H9 (cell line): ENCODE results near the gene MAGI1. TPM values are rescaled to one million over a fixed set of nuclear protein-coding genes. Genes with fewer than 3 reads are reported as not detected.

Experiments used
- DNase-seq: peaks from one replicate; pipeline ENCODE4 v3.0.0-alpha.2; 2017
- H2AFZ ChIP-seq: one replicate; pipeline ENCODE4 v1.6.1; 2013; ENCODE audit warnings: mild to moderate bottlenecking, low read length, control low read depth, moderate library complexity
- H2AK5ac ChIP-seq: 2 replicates; pipeline ENCODE4 v1.6.1; 2013; ENCODE audit warnings: low read length, control low read depth, mixed read lengths; ENCODE audit not compliant: insufficient read length
- H2BK120ac ChIP-seq: one replicate; pipeline ENCODE4 v1.6.1; 2013; ENCODE audit warnings: low read depth, mild to moderate bottlenecking, low read length, control low read depth, inconsistent platforms; ENCODE audit not compliant: poor library complexity, severe bottlenecking
- H2BK12ac ChIP-seq: 2 replicates; pipeline ENCODE4 v1.6.1; 2013; ENCODE audit warnings: low read length, control low read depth, mixed read lengths, low read depth; ENCODE audit not compliant: insufficient read length
- H2BK15ac ChIP-seq: 2 replicates; pipeline ENCODE4 v1.6.1; 2013; ENCODE audit warnings: low read depth, low read length, control low read depth
- H2BK20ac ChIP-seq: one replicate; pipeline ENCODE4 v1.6.1; 2013; ENCODE audit warnings: low read depth, mild to moderate bottlenecking, low read length, control low read depth, inconsistent platforms; ENCODE audit not compliant: poor library complexity, severe bottlenecking
- H2BK5ac ChIP-seq: 2 replicates; pipeline ENCODE4 v1.6.1; 2013; ENCODE audit warnings: low read length, control low read depth, mixed read lengths; ENCODE audit not compliant: insufficient read length
- H3K14ac ChIP-seq: 2 replicates; pipeline ENCODE4 v1.6.1; 2013; ENCODE audit warnings: low read length, control low read depth; ENCODE audit not compliant: insufficient read depth
- H3K18ac ChIP-seq: 2 replicates; pipeline ENCODE4 v1.6.1; 2013; ENCODE audit warnings: low read depth, mild to moderate bottlenecking, mixed read lengths, low read length, control low read depth; ENCODE audit not compliant: insufficient read length
- H3K23ac ChIP-seq: 2 replicates; pipeline ENCODE4 v1.6.1; 2013; ENCODE audit warnings: low read length, control low read depth, mixed read lengths, low read depth; ENCODE audit not compliant: insufficient read length
- H3K23me2 ChIP-seq: 2 replicates; pipeline ENCODE4 v1.6.1; 2013; ENCODE audit warnings: low read depth, mild to moderate bottlenecking, mixed read lengths, low read length, control low read depth; ENCODE audit not compliant: insufficient read length, poor library complexity, severe bottlenecking
- H3K27ac ChIP-seq: 2 replicates; pipeline ENCODE4 v1.5.1; 2013; ENCODE audit warnings: low read length, control low read depth, mixed read lengths, low read depth; ENCODE audit not compliant: insufficient read length
- H3K27me3 ChIP-seq: 2 replicates; pipeline ENCODE4 v1.6.1; 2013; ENCODE audit warnings: low read length, control low read depth, inconsistent platforms; ENCODE audit not compliant: insufficient read depth
- H3K4ac ChIP-seq: 2 replicates; pipeline ENCODE4 v1.6.1; 2013; ENCODE audit warnings: low read depth, mild to moderate bottlenecking, control low read depth, inconsistent platforms, low read length, moderate library complexity
- H3K4me1 ChIP-seq: 2 replicates; pipeline ENCODE4 v1.6.1; 2013; ENCODE audit warnings: low read length, control low read depth, inconsistent platforms; ENCODE audit not compliant: insufficient read depth
- H3K4me2 ChIP-seq: 2 replicates; pipeline ENCODE4 v1.6.1; 2013; ENCODE audit warnings: low read length, control low read depth, mixed read lengths; ENCODE audit not compliant: insufficient read length, insufficient read depth
- H3K56ac ChIP-seq: 2 replicates; pipeline ENCODE4 v1.6.1; 2013; ENCODE audit warnings: low read depth, mild to moderate bottlenecking, mixed read lengths, low read length, control low read depth; ENCODE audit not compliant: insufficient read length
- H3K79me1 ChIP-seq: 2 replicates; pipeline ENCODE4 v1.6.1; 2013; ENCODE audit warnings: low read depth, mild to moderate bottlenecking, moderate library complexity, low read length, control low read depth, inconsistent platforms; ENCODE audit not compliant: insufficient read depth, poor library complexity, severe bottlenecking
- H3K79me2 ChIP-seq: 2 replicates; pipeline ENCODE4 v1.6.1; 2013; ENCODE audit warnings: low read length, control low read depth, inconsistent platforms; ENCODE audit not compliant: insufficient read depth
- H3K9ac ChIP-seq: 2 replicates; pipeline ENCODE4 v1.6.1; 2013; ENCODE audit warnings: low read length, control low read depth, mixed read lengths; ENCODE audit not compliant: insufficient read length; ENCODE audit errors: extremely low read depth
- H3K9me3 ChIP-seq: one replicate; pipeline ENCODE4 v1.6.1; 2013; ENCODE audit warnings: low read depth, low read length, inconsistent platforms; ENCODE audit not compliant: control insufficient read depth
- H3T11ph ChIP-seq: one replicate; pipeline ENCODE4 v1.6.1; 2013; ENCODE audit warnings: mild to moderate bottlenecking, low read length, control low read depth, inconsistent platforms
- H4K20me1 ChIP-seq: one replicate; pipeline ENCODE4 v1.6.1; 2013; ENCODE audit not compliant: control insufficient read depth, insufficient read length, insufficient read depth
- H4K5ac ChIP-seq: 2 replicates; pipeline ENCODE4 v1.6.1; 2013; ENCODE audit warnings: low read depth, mild to moderate bottlenecking, mixed read lengths, low read length, control low read depth; ENCODE audit not compliant: insufficient read length
- H4K8ac ChIP-seq: replicated peaks from 2 replicates; pipeline ENCODE4 v1.6.1; 2013; ENCODE audit warnings: low read length, control low read depth, mixed read lengths, low read depth; ENCODE audit not compliant: insufficient read length
- H4K91ac ChIP-seq: 2 replicates; pipeline ENCODE4 v1.6.1; 2013; ENCODE audit warnings: low read depth, mild to moderate bottlenecking, moderate library complexity, mixed read lengths, low read length, control low read depth; ENCODE audit not compliant: insufficient read length
- H3K27ac Mint-ChIP-seq, 3 experiments: 2 replicates in 2 of 3; 3 replicates in 1 of 3; pipeline ENCODE4 v1.8.0; 2020 to 2021; ENCODE audit warnings: mixed read lengths in 3 of 3, mild to moderate bottlenecking in 1 of 3, moderate library complexity in 1 of 3
- H3K27me3 Mint-ChIP-seq: 2 replicates; pipeline ENCODE4 v1.8.0; 2021; ENCODE audit warnings: low read depth, mild to moderate bottlenecking, moderate library complexity, mixed read lengths
- H3K36me3 Mint-ChIP-seq, 3 experiments: 2 replicates in 2 of 3; 3 replicates in 1 of 3; pipeline ENCODE4 v1.8.0; 2020 to 2021; ENCODE audit warnings: low read depth in 3 of 3, mixed read lengths in 3 of 3; ENCODE audit not compliant: insufficient read depth in 1 of 3
- H3K4me1 Mint-ChIP-seq, 2 experiments: 2 replicates each; pipeline ENCODE4 v1.8.0; 2020; ENCODE audit warnings: mixed read lengths in 2 of 2
- H3K4me3 Mint-ChIP-seq, 2 experiments: 2 replicates in 1 of 2; 3 replicates in 1 of 2; pipeline ENCODE4 v1.8.0; 2020 to 2021; ENCODE audit warnings: mild to moderate bottlenecking in 2 of 2, mixed read lengths in 2 of 2, moderate library complexity in 1 of 2
- H3K9me3 Mint-ChIP-seq, 2 experiments: 2 replicates in 1 of 2; 3 replicates in 1 of 2; pipeline ENCODE4 v1.8.0; 2020; ENCODE audit warnings: mild to moderate bottlenecking in 2 of 2, mixed read lengths in 2 of 2, moderate library complexity in 1 of 2
- WGBS: extraction: QIAGEN DNeasy Blood & Tissue Kit; methylation state at CpG from one replicate; pipeline ENCODE4 v1.1.7; 2013; ENCODE audit warnings: missing lambda C conversion rate, low lambda C conversion rate, mixed read lengths; ENCODE audit not compliant: insufficient read length; ENCODE audit errors: extremely low coverage; 5-methylcytosine and 5-hydroxymethylcytosine counted together
- total RNA-seq: library from RNA; stranded (reverse); gene quantifications from 2 replicates; pipeline ENCODE4 v1.2.1, GENCODE V29; 2021
- TF ChIP-seq, protein P1 (sequence below): fragments of 200-600 bp; sonication (generic); conservative IDR thresholded peaks from 3 replicates; pipeline ENCODE4 v1.8.0; 2021; ENCODE audit warnings: antibody characterized with exemption, mild to moderate bottlenecking

The MAGI1 gene
- total RNA-seq, 1 experiment from 2014 or later = 65.7 TPM

GRCh38 chr3:65703820-65704219, 334.9 kb downstream of the MAGI1 start:
- H3K27ac Mint-ChIP-seq = 0 out of 7 replicates have a peak overlapping the region, but pooled peaks of 1 of the 3 experiments have one; percentile 51

More at GRCh38 chr3:65703820-65704219, 334.9 kb downstream of the MAGI1 start:
- Histone ChIP-seq H2BK15ac (no peak overlapping the region), H3K4ac (no peak overlapping the region), H3K18ac (no peak overlapping the region), H4K8ac (no peak overlapping the region), H3K9ac (no peak overlapping the region), H3K79me1 (no peaks in the 10 kb centered on the region), H4K91ac (no peak overlapping the region), H3K27me3 (no peaks in the 10 kb centered on the region), H3T11ph (no peak overlapping the region), H4K5ac (no peak overlapping the region), H3K27ac (peak overlapping the region; percentile 32), H3K56ac (no peak overlapping the region), H2BK20ac (no peak overlapping the region), H3K9me3 (no peaks in the 10 kb centered on the region), H3K23ac (no peak overlapping the region), H2AFZ (no peak overlapping the region), H3K14ac (no peak overlapping the region), H4K20me1 (no peaks in the 10 kb centered on the region), H2BK5ac (no peak overlapping the region), H3K4me2 (no peak overlapping the region), H2BK12ac (no peak overlapping the region), H3K79me2 (0 out of 2 replicates have a peak, but pooled peaks cover 1% of the 10 kb centered on the region), H2BK120ac (no peak overlapping the region), H3K23me2 (no peaks in the 10 kb centered on the region), H3K4me1 (peaks cover 2% of the 10 kb centered on the region), H2AK5ac (no peak overlapping the region)
- peaks cover 2 to 5% (median 3%) of the 10 kb centered on the region in 3 experiments; a peak in 4 of 7 replicates for H3K36me3 Mint-ChIP-seq
- no CpG with 5 or more reads among the region's 2 CpGs for WGBS
- DNase-seq = no peak
- peaks cover 2 to 3% of the 10 kb centered on the region in 2 experiments; a peak in 2 of 5 replicates for H3K9me3 Mint-ChIP-seq
- H3K4me3 Mint-ChIP-seq = no peak overlapping the region
- TF ChIP-seq, protein P1, sequence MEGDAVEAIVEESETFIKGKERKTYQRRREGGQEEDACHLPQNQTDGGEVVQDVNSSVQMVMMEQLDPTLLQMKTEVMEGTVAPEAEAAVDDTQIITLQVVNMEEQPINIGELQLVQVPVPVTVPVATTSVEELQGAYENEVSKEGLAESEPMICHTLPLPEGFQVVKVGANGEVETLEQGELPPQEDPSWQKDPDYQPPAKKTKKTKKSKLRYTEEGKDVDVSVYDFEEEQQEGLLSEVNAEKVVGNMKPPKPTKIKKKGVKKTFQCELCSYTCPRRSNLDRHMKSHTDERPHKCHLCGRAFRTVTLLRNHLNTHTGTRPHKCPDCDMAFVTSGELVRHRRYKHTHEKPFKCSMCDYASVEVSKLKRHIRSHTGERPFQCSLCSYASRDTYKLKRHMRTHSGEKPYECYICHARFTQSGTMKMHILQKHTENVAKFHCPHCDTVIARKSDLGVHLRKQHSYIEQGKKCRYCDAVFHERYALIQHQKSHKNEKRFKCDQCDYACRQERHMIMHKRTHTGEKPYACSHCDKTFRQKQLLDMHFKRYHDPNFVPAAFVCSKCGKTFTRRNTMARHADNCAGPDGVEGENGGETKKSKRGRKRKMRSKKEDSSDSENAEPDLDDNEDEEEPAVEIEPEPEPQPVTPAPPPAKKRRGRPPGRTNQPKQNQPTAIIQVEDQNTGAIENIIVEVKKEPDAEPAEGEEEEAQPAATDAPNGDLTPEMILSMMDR = no peak
- H3K4me1 Mint-ChIP-seq = peaks cover 16 to 17% of the 10 kb centered on the region in 2 experiments
- H3K27me3 Mint-ChIP-seq = no peaks in the 10 kb centered on the region
